A549 (cell line): ENCODE results near the gene SSH2. TPM values are rescaled to one million over a fixed set of nuclear protein-coding genes. Genes with fewer than 3 reads are reported as not detected.

Experiments
- ATAC-seq, 2 experiments: fragments of 200-7000 bp in 1 of 2; fragments of >200 bp in 1 of 2; cut with Nextera tagmentation in 1 of 2; cut with Tn5 transposase in 1 of 2; 3 replicates each; pipeline versions ENCODE4 v1.8.0 to v1.9.1; 2018 to 2020; ENCODE audit warnings: mild to moderate bottlenecking in 1 of 2, moderate library complexity in 1 of 2
- CTCF ChIA-PET: fragments of 300-600 bp; sonication (Branson Sonifier 250); formaldehyde crosslinking; extraction: SDS; loops from one replicate; lab custom pipeline; 2021; ENCODE audit warnings: antibody characterized with exemption, inconsistent platforms; lab: Yijun Ruan, JAX
- POLR2A ChIA-PET: fragments of 350-600 bp; formaldehyde crosslinking; extraction: SDS; loops from one replicate; lab custom pipeline; 2021; ENCODE audit warnings: antibody characterized with exemption, inconsistent platforms; lab: Yijun Ruan, JAX
- DNase-seq, 2 experiments: peaks; one replicate each; pipeline versions ENCODE4 v3.0.0 to v3.0.0-alpha.2; 2011 to 2016; ENCODE audit warnings: low read depth in 1 of 2, low spot score in 1 of 2
- FAIRE-seq: peaks from 2 replicates; lab custom pipeline; 2011; peaks lifted over from hg19 to GRCh38; lab: Jason Lieb, UNC
- H3K27ac ChIP-seq, 2 experiments: fragments of >200 bp; sonication (Bioruptor Twin); formaldehyde crosslinking; 3 replicates each; pipeline ENCODE4 v1.5.1; 2016 to 2017
- H3K4me1 ChIP-seq: fragments of >200 bp; sonication (Bioruptor Twin); formaldehyde crosslinking; 3 replicates; pipeline ENCODE4 v1.6.1; 2016
- H3K4me2 ChIP-seq: fragments of >200 bp; sonication (Bioruptor Twin); formaldehyde crosslinking; 3 replicates; pipeline ENCODE4 v1.6.1; 2016
- H3K4me3 ChIP-seq: fragments of >200 bp; sonication (Bioruptor Twin); formaldehyde crosslinking; 3 replicates; pipeline ENCODE4 v1.5.1; 2016
- H3K9me3 ChIP-seq: fragments of >200 bp; sonication (Bioruptor Twin); formaldehyde crosslinking; 3 replicates; pipeline ENCODE4 v1.6.1; 2016
- ATOH8 ChIP-seq: fragments of 250-450 bp; sonication (Bioruptor Pico); IDR thresholded peaks from 2 replicates; pipeline ENCODE4 v1.5.0; 2020; ENCODE audit warnings: low read depth, mild to moderate bottlenecking, moderate library complexity
- CBX2 ChIP-seq: fragments of 200-600 bp; sonication (generic); IDR thresholded peaks from 2 replicates; pipeline ENCODE4 v1.6.1; 2016; ENCODE audit warnings: low read depth, mild to moderate bottlenecking, borderline replicate concordance
- CEBPB ChIP-seq, 2 experiments: fragments of >200 bp in 1 of 2; sonication (Bioruptor Twin) in 1 of 2; formaldehyde crosslinking in 1 of 2; IDR thresholded peaks; 2 replicates each; pipeline ENCODE4 v1.6.1; 2012 to 2016
- CHD4 ChIP-seq: fragments of 200-600 bp; sonication (generic); IDR thresholded peaks from 2 replicates; pipeline ENCODE4 v1.6.1; 2016; ENCODE audit warnings: antibody characterized with exemption, mild to moderate bottlenecking, borderline replicate concordance
- CTCF ChIP-seq: fragments of >200 bp; sonication (Bioruptor Twin); formaldehyde crosslinking; IDR thresholded peaks from 3 replicates; pipeline ENCODE4 v1.5.1; 2016
- EHF ChIP-seq: fragments of 250-450 bp; sonication (Bioruptor Pico); IDR thresholded peaks from 2 replicates; pipeline ENCODE4 v1.5.0; 2020; ENCODE audit warnings: mild to moderate bottlenecking
- ELK1 ChIP-seq: fragments of 150-350 bp; IDR thresholded peaks from 2 replicates; pipeline ENCODE4 v1.6.1; 2014; ENCODE audit warnings: low read depth, mild to moderate bottlenecking, low read length
- ESRRA ChIP-seq: fragments of 150-350 bp; IDR thresholded peaks from 2 replicates; pipeline ENCODE4 v1.6.1; 2014; ENCODE audit warnings: mild to moderate bottlenecking, low read length, borderline replicate concordance
- FOSB ChIP-seq: fragments of 250-450 bp; sonication (Bioruptor Pico); IDR thresholded peaks from 2 replicates; pipeline ENCODE4 v1.5.0; 2020; ENCODE audit warnings: mild to moderate bottlenecking, moderate library complexity
- FOSL2 ChIP-seq, 2 experiments: fragments of 450-650 bp in 1 of 2; fragments of >200 bp in 1 of 2; sonication (Bioruptor Twin) in 1 of 2; formaldehyde crosslinking; IDR thresholded peaks; 2 replicates each; pipeline versions ENCODE4 v1.5.0 to v1.6.1; 2016 to 2020; ENCODE audit warnings: mild to moderate bottlenecking in 1 of 2, moderate library complexity in 1 of 2
- HDAC2 ChIP-seq: fragments of 200-600 bp; sonication (generic); IDR thresholded peaks from 2 replicates; pipeline ENCODE4 v1.6.1; 2016
- HES2 ChIP-seq: fragments of >200 bp; sonication (Bioruptor Twin); formaldehyde crosslinking; IDR thresholded peaks from 2 replicates; pipeline ENCODE4 v1.6.1; 2016
- HEYL ChIP-seq: fragments of 250-450 bp; sonication (Bioruptor Pico); IDR thresholded peaks from 2 replicates; pipeline ENCODE4 v1.8.0; 2021; ENCODE audit warnings: mild to moderate bottlenecking, moderate library complexity
- HOXA7 ChIP-seq: fragments of 250-450 bp; sonication (Bioruptor Pico); IDR thresholded peaks from 2 replicates; pipeline ENCODE4 v1.5.0; 2020; ENCODE audit warnings: mild to moderate bottlenecking, moderate library complexity
- HOXB13 ChIP-seq: fragments of 250-450 bp; sonication (Bioruptor Pico); IDR thresholded peaks from 2 replicates; pipeline ENCODE4 v1.5.0; 2020; ENCODE audit warnings: low read depth, mild to moderate bottlenecking, moderate library complexity
- JUN ChIP-seq, 2 experiments: fragments of >200 bp; sonication (Bioruptor Twin); formaldehyde crosslinking; IDR thresholded peaks; 2 replicates in 1 of 2; 3 replicates in 1 of 2; pipeline ENCODE4 v1.6.1; 2016 to 2017
- JUNB ChIP-seq: fragments of >200 bp; sonication (Bioruptor Twin); formaldehyde crosslinking; IDR thresholded peaks from 2 replicates; pipeline ENCODE4 v1.6.1; 2016
- KDM5A ChIP-seq: fragments of 200-600 bp; sonication (generic); IDR thresholded peaks from 2 replicates; pipeline ENCODE4 v1.6.1; 2016; ENCODE audit warnings: antibody characterized with exemption, mild to moderate bottlenecking
- NFE2L2 ChIP-seq: fragments of 150-350 bp; conservative IDR thresholded peaks from 2 replicates; pipeline ENCODE4 v1.6.1; 2014; ENCODE audit warnings: low read length
- NPAS2 ChIP-seq: fragments of 250-450 bp; sonication (Bioruptor Pico); IDR thresholded peaks from 2 replicates; pipeline ENCODE4 v1.8.0; 2022; ENCODE audit warnings: mild to moderate bottlenecking, moderate library complexity, borderline replicate concordance
- NR3C1 ChIP-seq: fragments of >200 bp; sonication (Bioruptor Twin); formaldehyde crosslinking; IDR thresholded peaks from 3 replicates; pipeline ENCODE4 v1.6.1; 2017
- POLR2A ChIP-seq: IDR thresholded peaks from 2 replicates; pipeline ENCODE4 v1.6.1; 2012; ENCODE audit warnings: mild to moderate bottlenecking, low read length
- POLR2AphosphoS2 ChIP-seq: conservative IDR thresholded peaks from 2 replicates; pipeline ENCODE4 v1.6.1; 2012; ENCODE audit warnings: low read length, improper control_type of control experiment, inconsistent platforms
- RAD21 ChIP-seq, 2 experiments: fragments of >200 bp in 1 of 2; sonication (Bioruptor Twin) in 1 of 2; formaldehyde crosslinking in 1 of 2; IDR thresholded peaks in 1 of 2; conservative IDR thresholded peaks in 1 of 2; 2 replicates in 1 of 2; 3 replicates in 1 of 2; pipeline ENCODE4 v1.6.1; 2012 to 2018; ENCODE audit warnings: inconsistent platforms in 1 of 2
- SREBF2 ChIP-seq: fragments of 450-650 bp; IDR thresholded peaks from 2 replicates; pipeline ENCODE4 v1.6.1; 2014; ENCODE audit warnings: mild to moderate bottlenecking, moderate library complexity
- TP53 ChIP-seq: fragments of 250-450 bp; sonication (Bioruptor Pico); IDR thresholded peaks from 2 replicates; pipeline ENCODE4 v1.5.0; 2021; ENCODE audit warnings: mild to moderate bottlenecking, moderate library complexity
- USF2 ChIP-seq: fragments of 450-650 bp; IDR thresholded peaks from 2 replicates; pipeline ENCODE4 v1.6.1; 2014; ENCODE audit warnings: antibody characterized with exemption
- ZC3H11A ChIP-seq: fragments of 450-650 bp; IDR thresholded peaks from 2 replicates; pipeline ENCODE4 v1.6.1; 2014; ENCODE audit warnings: antibody characterized with exemption, mild to moderate bottlenecking
- ZFP36 ChIP-seq: fragments of 450-650 bp; IDR thresholded peaks from 2 replicates; pipeline ENCODE4 v1.6.1; 2014; ENCODE audit warnings: borderline replicate concordance; ENCODE audit not compliant: partially characterized antibody
- ZSCAN20 ChIP-seq: fragments of 250-450 bp; sonication (Bioruptor Pico); IDR thresholded peaks from 2 replicates; pipeline ENCODE4 v1.8.0; 2022; ENCODE audit warnings: mild to moderate bottlenecking, moderate library complexity
- WGBS: methylation state at CpG from one replicate; pipeline ENCODE4 v1.1.6; 2017; ENCODE audit errors: missing lambda C conversion rate; 5-methylcytosine and 5-hydroxymethylcytosine counted together
- polyA plus RNA-seq, 4 experiments: library from polyadenylated mRNA; depleted of rRNA in 3 of 4; stranded (reverse); fragments of >200 nt; fragmentation: RNase III in 1 of 4; extraction: RNeasy Plus Mini Kit Qiagen cat#74134 plus additional on column Dnase treatment in 1 of 4; gene quantifications; 2 replicates in 3 of 4; 3 replicates in 1 of 4; pipeline ENCODE4 v1.2.3, GENCODE V29; 2011 to 2017

Gene SSH2
- polyA plus RNA-seq, 2 of the 4 experiments (the other 2 are of a cell fraction): 20.7 to 24.5 TPM

- peak in 1 of 2 experiments; percentile 30; a peak in 1 of 6 replicates for ATAC-seq
- Histone ChIP-seq H3K27ac (no peak overlapping the region), H3K4me3 (no peak overlapping the region), H3K4me2 (no peak overlapping the region)
- no peak for DNase-seq
- POLR2A ChIA-PET: no interaction called here
- WGBS: 83% methylated on average over 3 of the region's 3 CpGs
- no peak for TF ChIP-seq ELK1
- TF ChIP-seq ESRRA: no peak
- TF ChIP-seq RAD21 (conservative IDR thresholded peaks at IDR 0.05 in 1 of 2, IDR thresholded peaks at IDR 0.05 in 1 of 2): no peak
- no peak for TF ChIP-seq EHF (CRISPR knock-in tag)
- TF ChIP-seq, all 56 proteins: peak for 0
- Histone ChIP-seq H3K9me3 (no peaks in the 10 kb centered on the region), H3K4me1 (no peaks in the 10 kb centered on the region)
- no peak for FAIRE-seq
- CTCF ChIA-PET: interaction anchor here (0.6 to 2.1 kb wide), 6 partner anchors 8 to 121 kb away, joined by 3 to 6 read pairs (median 4); no protein-coding TSS in a partner anchor
Measured at GRCh38 chr17:29973005-29973404, 43.0 kb upstream of the SSH2 start.

- ATAC-seq: no peak
- no peak for TF ChIP-seq JUN (IDR thresholded peaks at IDR 0.05)
- TF ChIP-seq RAD21 (conservative IDR thresholded peaks at IDR 0.05 in 1 of 2, IDR thresholded peaks at IDR 0.05 in 1 of 2): no peak
- TF ChIP-seq HOXA7 (CRISPR knock-in tag): no peak
- no peak for TF ChIP-seq FOSL2 (IDR thresholded peaks at IDR 0.05)
- TF ChIP-seq FOSL2 (CRISPR knock-in tag; IDR thresholded peaks at IDR 0.05): no peak
- TF ChIP-seq CHD4: no peak
- TF ChIP-seq ZSCAN20 (CRISPR knock-in tag): no peak
- TF ChIP-seq HDAC2: no peak
- TF ChIP-seq POLR2AphosphoS2: no peak
- no peak for TF ChIP-seq USF2
- TF ChIP-seq NR3C1: no peak
- no peak for TF ChIP-seq HES2
- TF ChIP-seq ATOH8: no peak
- no peak for TF ChIP-seq FOSB
- TF ChIP-seq HOXB13 (CRISPR knock-in tag): no peak
- TF ChIP-seq TP53 (CRISPR knock-in tag): no peak
- no peak for TF ChIP-seq JUNB
- TF ChIP-seq CBX2: no peak
- TF ChIP-seq, all 56 proteins: peak for 0
- ChIA-PET POLR2A (no interaction called here), CTCF (interaction anchor here (0.6 to 1.8 kb wide), 4 partner anchors 10 to 122 kb away, joined by 3 to 5 read pairs (median 4); no protein-coding TSS in a partner anchor)
- WGBS: 85% methylated on average over 18 of the region's 18 CpGs
- DNase-seq (no peak), FAIRE-seq (no peak)
- Histone ChIP-seq H3K27ac (no peak overlapping the region), H3K4me1 (no peaks in the 10 kb centered on the region), H3K9me3 (no peaks in the 10 kb centered on the region), H3K4me3 (no peak overlapping the region), H3K4me2 (no peak overlapping the region)
Measured at GRCh38 chr17:29972277-29972676, 42.2 kb upstream of the SSH2 start.

GRCh38 chr17:29968271-29968670, 38.2 kb upstream of the SSH2 start:
- ATAC-seq (no peak), FAIRE-seq (no peak), DNase-seq (no peak)
- H3K4me1 ChIP-seq: no peaks in the 10 kb centered on the region
- peaks cover 1% of the 10 kb centered on the region; the same call in 1 of the 3 replicates for H3K9me3 ChIP-seq
- ChIA-PET CTCF (interaction anchor here (1.6 kb wide), 1 partner anchor 9 kb away, joined by 4 read pairs; no protein-coding TSS in a partner anchor), POLR2A (no interaction called here)
- WGBS: 46% methylated on average over 5 of the region's 5 CpGs
- no peak overlapping the region for H3K4me3 ChIP-seq
- no peak overlapping the region for H3K4me2 ChIP-seq
- H3K27ac ChIP-seq: no peak overlapping the region
- TF ChIP-seq ZC3H11A (no peak), CEBPB (IDR thresholded peaks at IDR 0.05) (no peak), HEYL (CRISPR knock-in tag) (no peak), JUN (IDR thresholded peaks at IDR 0.05) (no peak), HOXA7 (CRISPR knock-in tag) (no peak), SREBF2 (no peak), ZFP36 (no peak), POLR2AphosphoS2 (no peak), ZSCAN20 (CRISPR knock-in tag) (no peak), CHD4 (no peak), NFE2L2 (no peak), ELK1 (no peak), NPAS2 (CRISPR knock-in tag) (no peak), KDM5A (no peak), CTCF (no peak), POLR2A (no peak)
